Esophagus squamous epithelium (tissue), 5 donors: ENCODE results near the gene CLPSL2. TPM values are rescaled to one million over a fixed set of nuclear protein-coding genes. Genes with fewer than 3 reads are reported as not detected.

ENCODE experiments used
- DNase-seq: peaks from one replicate; lab custom pipeline; 2025; lab: John Stamatoyannopoulos, UW
- H3K27ac ChIP-seq, 4 donors: fragments of 200-600 bp; sonication (generic); one replicate each; pipeline ENCODE4 v1.5.1; 2016 to 2019; ENCODE audit warnings: mild to moderate bottlenecking in 1 of 4
- H3K27me3 ChIP-seq, 4 donors: fragments of 200-600 bp; sonication (generic); 1 replicate in 3 of 4; 2 replicates in 1 of 4; pipeline versions ENCODE4 v1.5.1 to v1.6.0; 2017 to 2021; ENCODE audit warnings: antibody characterized with exemption in 1 of 4
- H3K36me3 ChIP-seq, 3 donors: fragments of 200-600 bp; sonication (generic); one replicate each; pipeline ENCODE4 v1.5.1; 2016 to 2019
- H3K4me1 ChIP-seq, 3 donors: fragments of 200-600 bp; sonication (generic); one replicate each; pipeline ENCODE4 v1.5.1; 2017 to 2019
- H3K4me3 ChIP-seq, 4 donors: fragments of 200-600 bp; sonication (generic); 1 replicate in 3 of 4; 2 replicates in 1 of 4; pipeline ENCODE4 v1.5.1; 2016 to 2019; ENCODE audit warnings: mild to moderate bottlenecking in 2 of 4, moderate library complexity in 1 of 4
- H3K9me3 ChIP-seq, 3 donors: fragments of 200-600 bp; sonication (generic); one replicate each; pipeline ENCODE4 v1.5.1; 2016 to 2019
- CTCF ChIP-seq, 6 experiments: fragments of 450-650 bp in 4 of 6; fragments of 200-600 bp in 2 of 6; sonication (generic) in 2 of 6; IDR thresholded peaks; one replicate each; pipeline ENCODE4 v1.5.1; 2016 to 2019; ENCODE audit warnings: antibody characterized with exemption in 6 of 6, mild to moderate bottlenecking in 4 of 6, moderate library complexity in 4 of 6
- POLR2A ChIP-seq, 4 donors: fragments of 450-650 bp; IDR thresholded peaks; one replicate each; pipeline ENCODE4 v1.6.1; 2017; ENCODE audit warnings: antibody characterized with exemption in 4 of 4, mild to moderate bottlenecking in 4 of 4, moderate library complexity in 3 of 4
- WGBS, 2 donors: methylation state at CpG; one replicate each; pipeline ENCODE4 v1.1.5; 2018; 5-methylcytosine and 5-hydroxymethylcytosine counted together
- intact Hi-C: fragments of 100-400 bp; cut with DNase I; formaldehyde crosslinking; loops from one replicate; pipeline ENCODE4 v1.15.0; 2022
- total RNA-seq, 4 donors: library from RNA; depleted of rRNA; stranded (reverse); fragments of >200 nt; gene quantifications; one replicate each; pipeline ENCODE4 v1.1.0, GENCODE V29; 2016
- donor health status: DM: yes; HTN: yes; CAD: no.

The CLPSL2 gene
- total RNA-seq, 4 donors from 2014 or later, result not detected

GRCh38 chr6:35777356-35778102 lies 1.1 kb downstream of the CLPSL2 start:
- no peak for DNase-seq
- no peak overlapping the region for H3K4me3 ChIP-seq

GRCh38 chr6:35778437-35778836 lies 2.0 kb downstream of the CLPSL2 start:
- WGBS, 2 donors, result 90% methylated on average over 2 of the region's 2 CpGs
- Histone ChIP-seq H3K36me3 (no peaks in the 10 kb centered on the region), H3K4me3 (no peak overlapping the region), H3K9me3 (no peaks in the 10 kb centered on the region), H3K27me3 (peaks cover 0 to 61% (median 6%) of the 10 kb centered on the region in 4 donors), H3K27ac (no peak overlapping the region), H3K4me1 (peaks cover 9 to 20% (median 9%) of the 10 kb centered on the region in 3 donors)
- intact Hi-C loops, result no loop called here
- DNase-seq, result no peak
- TF ChIP-seq CTCF (IDR thresholded peaks at IDR 0.05) (no peak), POLR2A (IDR thresholded peaks at IDR 0.05) (no peak)

More at GRCh38 chr6:35777356-35778102, 1.1 kb downstream of the CLPSL2 start:
- Histone ChIP-seq H3K4me1 (peaks cover 9 to 20% (median 9%) of the 10 kb centered on the region in 3 donors), H3K27me3 (peaks cover 0 to 60% (median 6%) of the 10 kb centered on the region in 4 donors), H3K36me3 (no peaks in the 10 kb centered on the region), H3K9me3 (no peaks in the 10 kb centered on the region), H3K27ac (no peak overlapping the region)
- TF ChIP-seq CTCF (IDR thresholded peaks at IDR 0.05), result no peak
- TF ChIP-seq POLR2A (IDR thresholded peaks at IDR 0.05), result no peak
- WGBS, 2 donors, result 59 to 70% methylated on average over 5 to 7 of the region's 10 CpGs
- intact Hi-C loops, result no loop called here

- intact Hi-C loops, result no loop called here
- no peaks in the 10 kb centered on the region for H3K36me3 ChIP-seq
- peaks cover 9 to 20% (median 9%) of the 10 kb centered on the region in 3 donors for H3K4me1 ChIP-seq
- no peaks in the 10 kb centered on the region for H3K9me3 ChIP-seq
- H3K4me3 ChIP-seq, result no peak within 1 kb of the TSS
- no peak within 1 kb of the TSS for H3K27ac ChIP-seq
- TF ChIP-seq POLR2A (IDR thresholded peaks at IDR 0.05) (no peak), CTCF (IDR thresholded peaks at IDR 0.05) (no peak)
- WGBS, 2 donors, result 80 to 86% methylated on average over 6 to 7 of the region's 7 CpGs
- no peak for DNase-seq
- peaks cover 0 to 42% (median 5%) of the 10 kb centered on the region in 4 donors for H3K27me3 ChIP-seq
These were observed 4.3 kb downstream of the CLPSL2 start, which contains the start of gene CLPSL1 for GRCh38 chr6:35780719-35781118. Gene CLPSL1, plus strand, starts transcription at chr6:35781019. Its CDS starts 92 bp downstream, at chr6:35781111.

- H3K4me1 ChIP-seq, result peaks cover 8 to 16% (median 8%) of the 10 kb centered on the region in 3 donors
- 79 to 100% methylated on average over 2 of the region's 2 CpGs for WGBS, 2 donors
These were observed 4.9 kb downstream of the CLPSL2 start for GRCh38 chr6:35781290-35781689.

More at GRCh38 chr6:35781290-35781689, 4.9 kb downstream of the CLPSL2 start:
- H3K27ac ChIP-seq, result no peak overlapping the region
- no peaks in the 10 kb centered on the region for H3K36me3 ChIP-seq
- intact Hi-C loops, result no loop called here
- no peak for TF ChIP-seq POLR2A (IDR thresholded peaks at IDR 0.05)
- no peak for TF ChIP-seq CTCF (IDR thresholded peaks at IDR 0.05)
- H3K27me3 ChIP-seq, result peaks cover 0 to 42% (median 2%) of the 10 kb centered on the region in 4 donors
- no peak overlapping the region for H3K4me3 ChIP-seq
- no peak for DNase-seq
- H3K9me3 ChIP-seq, result no peaks in the 10 kb centered on the region
